Cerebellar nuclear complex (tissue), 1 donor: Measurements from ENCODE around the gene PSEN2.
"Not testable (repeated sequence)": the region's sequence is repeated elsewhere in the genome, so short reads cannot be mapped to it uniquely, and the experiment has no call there.

Source experiments
- DNase-seq, 2 experiments: peaks; one replicate each; lab custom pipeline; 2025; lab: John Stamatoyannopoulos, UW

Gene PSEN2

DNA sequence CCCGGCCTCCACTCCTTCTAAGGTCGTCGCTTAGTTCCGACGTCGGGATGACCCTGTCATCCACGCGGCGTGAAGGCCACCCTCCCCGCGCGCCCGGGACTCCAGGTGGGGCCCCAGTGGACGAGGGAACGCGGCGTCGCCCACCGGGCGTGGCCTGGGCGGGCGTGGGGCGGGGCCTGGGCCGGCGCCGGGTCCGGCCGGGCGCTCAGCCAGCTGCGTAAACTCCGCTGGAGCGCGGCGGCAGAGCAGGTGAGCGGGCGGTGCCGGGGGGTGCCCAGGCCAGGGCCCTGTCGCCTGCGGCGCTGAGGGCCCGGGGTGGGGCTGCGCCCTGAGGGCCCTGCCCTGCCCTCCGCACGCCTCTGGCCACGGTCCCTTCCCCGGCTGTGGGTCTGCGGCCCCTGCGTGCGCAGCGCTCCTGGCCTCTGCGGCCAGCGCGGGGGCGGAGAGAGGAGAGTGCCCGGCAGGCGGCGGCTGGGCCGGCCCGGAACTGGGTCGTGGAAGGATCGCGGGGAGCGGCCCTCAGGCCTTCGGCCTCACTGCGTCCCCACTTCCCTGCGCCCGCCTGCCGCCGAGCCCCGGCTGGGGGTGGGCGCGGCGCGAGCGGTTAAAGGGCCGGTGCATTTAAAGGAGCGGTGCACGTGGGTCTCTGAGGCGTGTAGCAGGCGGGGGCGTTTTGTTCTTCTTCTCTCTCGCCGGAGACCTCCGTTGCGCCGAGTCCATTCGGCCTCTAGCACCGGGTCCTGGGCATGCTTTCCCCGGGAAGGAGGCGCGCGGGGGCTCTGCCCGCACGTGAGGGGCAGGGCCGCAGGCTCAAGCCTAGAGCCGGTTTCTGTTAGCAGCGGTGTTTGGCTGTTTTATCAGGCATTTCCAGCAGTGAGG is at the start of gene PSEN2:
Gene PSEN2 (plus strand): TSS at position 216 of the 879 bp plus-strand sequence. CDS start 11,292 bp downstream, outside the sequence.
- no peak for DNase-seq

DNA sequence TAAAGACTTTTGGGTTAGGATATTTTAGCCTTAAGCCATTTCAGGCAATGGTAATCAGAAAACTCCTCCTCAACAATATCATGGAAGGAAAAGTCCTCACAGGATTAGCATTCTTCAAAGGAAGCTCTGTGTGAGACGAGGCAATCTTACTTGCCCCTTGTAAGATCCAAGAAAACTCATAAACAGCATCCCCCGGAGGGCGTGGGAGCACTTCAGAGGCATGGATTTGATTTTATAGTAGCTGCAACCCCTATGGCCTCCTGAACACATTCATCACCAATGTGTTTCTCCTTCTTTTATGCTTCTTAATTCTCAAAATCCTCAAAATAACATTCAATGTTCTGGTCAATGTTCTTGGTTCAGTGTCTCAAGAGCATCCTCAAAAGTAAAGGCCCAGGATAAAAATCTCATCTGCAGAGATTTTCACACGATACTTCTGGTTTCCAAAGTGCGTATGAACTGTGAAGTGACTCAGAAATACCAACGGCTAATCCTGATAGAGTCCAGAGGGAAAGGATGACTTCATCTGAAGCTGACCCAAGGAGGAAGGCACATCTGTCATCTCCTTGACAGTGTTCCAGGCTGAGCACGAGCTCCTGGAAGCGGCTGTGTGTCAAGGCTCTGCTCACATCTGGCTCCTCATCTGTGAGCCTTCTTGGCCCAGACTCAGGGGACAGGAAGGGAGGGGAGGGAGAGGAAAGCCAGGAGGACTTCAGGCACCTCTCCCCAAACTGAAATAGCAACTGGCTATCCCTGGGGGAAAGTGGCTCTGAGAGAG is 49.3 kb upstream of the PSEN2 start:
- no peak for DNase-seq

DNA sequence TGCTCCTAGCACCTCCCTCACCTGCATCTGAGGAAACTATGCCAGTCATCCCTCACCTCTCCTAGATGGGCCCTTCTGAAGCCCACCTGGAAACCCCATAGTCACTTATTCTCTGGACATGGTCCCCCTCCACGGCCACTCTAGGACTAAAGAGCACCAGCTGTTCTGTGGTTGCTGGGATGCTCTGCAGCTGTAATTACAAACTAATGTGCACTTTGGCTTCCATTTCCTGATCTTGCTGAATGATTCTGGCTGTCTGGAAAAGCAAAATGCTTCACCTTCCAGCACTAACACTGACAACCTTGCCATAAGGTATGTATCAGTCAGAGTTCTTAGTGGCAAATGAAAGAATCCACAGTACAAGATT is 48.7 kb upstream of the PSEN2 start:
- DNase-seq = no peak

DNA sequence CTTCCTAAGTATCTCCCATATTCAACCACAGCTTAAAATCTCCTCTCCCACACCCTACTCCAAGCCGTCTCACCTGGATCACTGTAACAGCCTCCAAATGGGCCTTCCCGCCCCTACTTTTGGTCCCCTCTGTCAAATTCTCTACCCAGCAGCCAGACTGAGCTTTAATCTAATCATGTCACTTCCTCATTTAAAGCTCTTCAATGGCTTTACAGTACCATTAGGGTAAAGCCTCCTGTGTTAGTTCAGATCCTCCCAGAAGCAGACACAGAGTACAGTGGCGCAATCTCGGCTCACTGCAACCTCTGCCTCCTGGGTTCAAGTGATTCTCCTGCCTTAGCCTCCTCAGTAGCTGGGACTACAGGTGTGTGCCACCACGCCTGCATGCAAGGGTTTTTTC is 46.8 kb upstream of the PSEN2 start:
- no peak for DNase-seq

DNA sequence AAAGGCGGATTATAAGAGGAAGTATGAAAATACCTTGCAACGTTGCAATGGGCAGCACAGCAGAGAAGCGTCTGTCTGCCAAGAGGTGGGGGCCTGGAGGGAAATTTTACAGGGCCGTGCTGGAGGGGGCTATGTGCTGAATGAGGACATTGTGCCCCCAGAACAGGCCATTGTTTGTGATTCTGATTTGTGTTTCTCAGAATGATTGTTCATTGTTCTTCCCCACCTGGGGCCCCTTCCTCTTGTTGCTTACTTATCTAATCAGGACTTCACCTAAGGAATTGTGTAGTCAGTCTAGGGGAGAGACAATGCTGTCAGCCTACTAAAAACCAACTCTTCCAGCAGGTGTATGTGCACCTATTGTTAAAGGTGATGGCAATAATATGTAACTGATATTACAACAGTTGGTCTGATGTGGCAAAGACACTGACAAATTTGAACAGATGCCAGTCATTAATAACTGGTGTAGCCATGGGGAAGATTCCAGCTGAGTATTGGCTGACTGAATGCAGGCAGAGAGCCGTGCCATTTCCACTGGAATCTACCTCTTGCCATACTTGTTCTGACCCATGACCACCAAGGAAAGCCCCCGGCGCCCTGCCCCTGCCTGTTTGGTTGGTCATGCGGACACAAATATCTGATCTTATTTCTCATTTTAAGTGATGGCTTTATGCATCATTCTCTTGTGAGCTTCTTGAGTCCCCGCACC is 45.2 kb upstream of the PSEN2 start:
- no peak for DNase-seq

DNA sequence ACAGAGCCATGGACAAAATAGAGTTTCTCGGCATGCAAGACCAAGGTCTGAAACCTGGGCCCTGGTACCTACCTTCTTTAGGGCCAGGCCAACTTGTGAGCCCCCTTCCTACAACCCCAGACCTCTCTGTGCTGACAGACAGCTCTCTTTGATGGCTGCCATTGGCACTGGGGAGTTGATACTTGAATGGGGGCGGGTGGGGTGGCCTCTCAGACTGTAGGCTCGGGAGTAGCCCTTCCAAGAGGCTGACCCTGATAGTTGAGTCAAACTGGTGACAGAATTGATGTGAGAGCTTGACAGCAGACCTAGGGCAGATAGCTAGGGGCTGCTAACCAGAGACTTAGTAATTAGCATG is 44.7 kb upstream of the PSEN2 start:
- DNase-seq = no peak

DNA sequence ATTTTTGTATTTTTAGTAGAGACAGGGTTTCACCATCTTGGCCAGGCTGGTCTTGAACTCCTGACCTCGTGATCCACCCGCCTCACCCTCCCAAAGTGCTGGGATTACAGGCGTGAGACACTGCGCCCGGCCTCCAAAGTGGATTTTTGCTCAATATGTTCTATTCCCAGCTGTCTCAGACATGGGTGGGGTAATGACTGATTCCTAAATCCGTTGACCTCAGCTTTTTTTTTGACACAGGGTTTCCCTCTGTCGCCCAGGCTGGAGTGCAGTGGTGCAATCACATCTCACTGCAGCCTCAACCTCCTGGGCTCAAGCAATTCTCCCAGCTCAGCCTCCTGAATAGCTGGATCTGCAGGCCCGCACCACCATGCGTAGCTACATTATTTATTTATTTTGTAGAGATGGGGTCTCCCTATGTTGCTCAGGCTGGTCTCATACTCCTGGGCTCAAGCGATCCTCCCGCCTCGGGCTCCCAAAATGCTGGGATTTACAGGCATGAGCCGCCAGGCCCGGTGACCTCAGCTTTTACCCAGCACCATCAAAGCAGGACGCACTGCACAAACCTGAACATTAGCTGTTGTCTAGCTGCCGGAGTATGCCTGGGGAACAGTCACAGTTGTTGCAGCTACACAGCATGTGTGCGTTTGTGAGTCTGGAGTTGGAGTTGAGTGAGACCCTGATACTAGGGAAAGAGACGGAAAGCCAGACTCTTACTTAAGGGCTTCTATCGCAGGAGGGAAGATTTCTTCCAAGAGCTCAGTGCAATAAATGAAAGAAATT is 43.7 kb upstream of the PSEN2 start:
- DNase-seq = no peak

DNA sequence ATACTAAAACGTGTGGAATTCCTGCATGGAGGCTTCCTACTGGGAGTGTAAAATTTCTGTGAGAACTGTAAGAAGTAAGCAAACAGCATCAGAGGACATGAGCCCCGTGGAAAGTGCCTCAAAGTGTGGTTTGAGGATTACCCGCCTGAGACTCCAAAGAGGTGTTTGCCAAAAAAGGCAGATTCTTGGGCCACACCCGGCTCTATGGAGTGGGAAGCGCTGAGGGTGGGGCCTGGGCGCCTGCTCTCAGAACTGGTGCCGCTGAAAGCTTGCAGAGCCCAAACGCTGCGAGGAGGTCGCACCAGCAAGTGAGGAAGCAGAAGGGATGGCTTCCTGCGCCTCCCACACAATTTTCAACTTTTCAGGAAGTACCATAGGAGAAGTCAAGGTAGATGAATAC is 43.0 kb upstream of the PSEN2 start:
- no peak for DNase-seq

DNA sequence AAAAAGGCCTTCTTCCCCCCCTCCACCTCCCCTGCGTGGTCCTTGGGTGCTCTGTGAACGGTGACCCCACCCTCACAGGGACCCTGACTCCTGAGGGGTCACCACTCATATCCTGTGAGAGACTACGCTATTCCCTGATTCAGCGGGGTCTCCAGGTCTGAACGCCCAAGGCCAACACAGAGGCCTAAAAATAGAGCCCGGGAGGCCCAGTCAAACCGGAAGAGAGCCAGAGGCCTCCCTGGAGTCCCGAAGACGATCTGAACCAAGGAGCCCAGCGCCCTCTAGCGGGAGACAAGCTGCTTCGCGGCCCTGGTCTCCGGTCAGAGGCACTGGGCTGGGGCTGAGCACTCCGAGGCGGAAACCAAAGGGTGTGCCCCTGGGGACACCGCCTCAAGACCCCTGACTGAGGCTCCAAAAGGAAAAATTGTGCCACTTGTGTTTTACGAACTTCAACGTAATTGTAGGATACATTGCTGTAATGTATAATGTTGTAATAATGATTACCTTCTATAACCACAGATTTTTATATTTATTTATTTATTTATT is 42.4 kb upstream of the PSEN2 start:
- peak in 1 of 2 experiments; percentile 77 for DNase-seq

DNA sequence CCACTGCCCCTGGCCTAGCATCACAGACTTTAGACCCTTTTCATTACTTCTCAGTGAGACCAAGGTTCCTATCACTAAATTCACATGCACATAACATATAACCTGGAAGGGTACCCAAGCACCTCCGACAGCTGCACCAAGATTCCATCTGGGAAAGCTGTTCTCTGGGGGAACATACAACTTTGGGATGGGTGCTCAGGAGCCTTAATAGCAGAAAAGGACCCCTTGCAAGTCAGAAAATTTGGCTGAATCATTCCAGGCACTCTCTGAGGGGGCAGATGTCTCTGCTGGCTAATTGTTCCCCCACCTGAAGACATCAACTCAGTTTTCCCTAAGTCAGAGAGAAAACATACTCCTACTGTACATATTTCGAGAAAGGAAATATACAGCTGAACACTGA is 41.3 kb upstream of the PSEN2 start:
- DNase-seq = no peak

DNA sequence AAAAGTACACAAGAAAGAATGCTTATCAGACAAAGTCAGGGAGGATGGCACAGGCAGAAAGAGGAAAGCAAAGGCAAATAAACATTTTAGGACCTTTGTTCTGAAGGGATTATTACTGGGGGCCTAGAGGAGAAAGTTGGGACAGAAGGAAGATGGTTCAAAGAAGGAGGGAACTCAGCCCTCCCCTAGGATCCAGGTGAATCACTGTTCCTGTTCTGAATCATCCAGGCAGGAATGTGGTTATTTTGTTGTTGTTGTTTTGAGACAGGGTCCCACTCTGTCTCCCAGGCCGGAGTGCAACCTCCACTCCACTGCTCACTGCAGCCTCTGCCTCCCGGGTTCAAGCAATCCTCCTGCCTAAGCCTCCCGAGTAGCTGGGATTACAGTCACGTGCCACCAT is 38.5 kb upstream of the PSEN2 start:
- no peak for DNase-seq

DNA sequence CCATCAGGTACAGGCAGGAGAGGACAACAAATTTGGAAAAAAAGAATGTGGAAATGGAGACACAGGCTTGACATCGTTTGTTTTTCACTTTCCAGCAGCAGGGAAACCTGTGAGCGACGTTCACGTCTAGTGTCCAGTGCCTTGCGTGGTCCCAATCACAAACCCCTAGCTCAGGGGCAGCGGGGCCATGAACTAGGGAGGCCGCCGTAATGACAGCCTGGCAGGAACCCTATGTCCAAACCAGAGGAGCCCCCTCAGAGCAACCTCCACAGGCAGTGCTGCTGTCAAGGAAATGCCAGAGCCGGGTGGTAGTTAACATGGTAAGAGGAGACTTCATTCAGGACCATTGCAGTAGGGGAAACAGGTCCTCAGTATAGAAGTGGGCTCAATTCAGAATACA is 37.8 kb upstream of the PSEN2 start:
- no peak for DNase-seq

DNA sequence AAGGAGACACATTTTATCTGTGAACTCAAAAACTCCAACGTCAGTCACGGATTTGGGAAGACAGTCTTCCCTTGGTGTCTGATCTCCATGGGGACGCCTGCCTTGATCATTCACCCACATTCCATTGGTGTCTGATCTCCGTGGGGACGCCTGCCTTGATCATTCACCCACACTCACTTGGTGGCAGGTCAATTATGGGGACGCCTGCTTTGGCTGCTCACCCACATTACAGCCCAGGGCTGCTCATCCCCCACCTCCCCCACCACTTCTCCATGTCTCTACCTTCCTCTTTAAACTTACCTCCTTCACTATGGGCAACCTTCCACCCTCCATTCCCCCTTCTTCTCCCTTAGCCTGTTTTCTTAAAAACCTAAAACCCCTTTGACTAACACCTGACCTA is 36.2 kb upstream of the PSEN2 start:
- DNase-seq = not testable (repeated sequence)

DNA sequence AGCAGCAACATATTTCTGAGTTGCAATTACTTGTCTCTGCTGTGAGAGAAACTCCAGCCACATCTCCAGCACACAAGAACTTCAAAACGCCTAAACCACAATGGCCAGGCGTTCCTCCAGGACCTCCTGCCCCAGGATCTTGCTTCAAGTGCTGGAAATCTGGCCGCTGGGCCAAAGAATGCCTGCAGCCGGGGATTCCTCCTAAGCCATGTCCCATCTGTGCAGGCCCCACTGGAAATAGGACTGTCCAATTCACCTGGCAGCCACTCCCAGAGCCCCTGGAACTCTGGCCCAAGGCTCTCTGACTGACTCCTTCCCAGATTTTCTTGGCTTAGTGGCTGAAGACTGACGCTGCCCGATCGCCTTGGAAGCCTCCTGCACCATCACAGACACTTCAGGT is 35.0 kb upstream of the PSEN2 start:
- not testable (repeated sequence) for DNase-seq

DNA sequence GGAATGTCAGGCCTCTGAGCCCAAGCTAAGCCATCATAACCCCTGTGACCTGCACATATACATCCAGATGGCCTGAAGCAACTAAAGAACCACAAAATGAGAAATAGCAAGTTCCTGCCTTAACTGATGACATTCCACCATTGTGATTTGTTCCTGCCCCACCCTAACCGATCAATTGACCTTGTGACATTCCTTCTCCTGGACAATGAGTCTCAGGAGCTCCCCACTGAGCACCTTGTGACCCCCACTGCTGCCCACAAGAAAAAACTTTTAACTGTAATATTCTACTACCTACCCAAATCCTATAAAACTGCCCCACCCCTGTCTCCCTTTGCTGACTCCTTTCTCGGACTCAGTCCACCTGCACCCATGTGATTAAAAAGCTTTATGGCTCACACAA is 32.5 kb upstream of the PSEN2 start:
- DNase-seq = not testable (repeated sequence)

DNA sequence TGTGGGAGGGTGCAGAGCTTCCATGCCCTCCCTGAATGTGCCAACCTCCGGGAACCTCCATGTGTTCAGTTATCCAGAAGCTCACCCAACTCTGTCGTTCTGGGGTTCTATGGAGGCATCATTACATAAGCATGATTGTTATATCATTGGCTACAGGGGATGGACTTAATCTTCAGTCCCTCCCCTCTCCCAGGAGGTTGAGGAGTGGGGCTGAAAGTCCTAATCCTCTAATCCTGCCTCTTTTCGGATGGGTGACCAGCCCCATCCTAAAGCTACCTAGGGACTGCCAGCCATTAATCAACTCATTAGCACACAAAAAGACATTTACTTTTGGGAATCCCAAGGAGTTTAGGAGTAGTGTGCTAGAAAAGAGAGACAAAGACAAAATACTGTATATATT is 32.0 kb upstream of the PSEN2 start:
- DNase-seq = no peak

DNA sequence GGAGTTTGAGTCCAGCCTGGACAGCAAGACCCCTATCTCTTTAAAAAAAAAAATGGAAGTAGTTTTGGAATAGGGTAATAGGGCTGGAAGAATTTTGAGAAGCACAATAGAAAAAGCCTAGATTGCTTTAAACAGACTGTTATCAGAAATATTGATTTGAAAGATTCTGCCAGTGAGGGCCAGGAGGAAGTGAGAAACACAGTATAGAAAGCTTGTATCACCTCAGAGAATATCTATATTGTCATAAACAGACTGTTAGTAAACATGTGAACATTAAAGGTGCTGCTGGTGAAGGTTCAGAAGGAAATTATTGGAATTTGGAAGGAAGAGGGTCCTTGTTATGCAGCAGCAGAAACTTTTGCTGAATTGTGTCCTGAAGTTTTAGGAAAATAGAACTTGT is 24.8 kb upstream of the PSEN2 start:
- DNase-seq = no peak

DNA sequence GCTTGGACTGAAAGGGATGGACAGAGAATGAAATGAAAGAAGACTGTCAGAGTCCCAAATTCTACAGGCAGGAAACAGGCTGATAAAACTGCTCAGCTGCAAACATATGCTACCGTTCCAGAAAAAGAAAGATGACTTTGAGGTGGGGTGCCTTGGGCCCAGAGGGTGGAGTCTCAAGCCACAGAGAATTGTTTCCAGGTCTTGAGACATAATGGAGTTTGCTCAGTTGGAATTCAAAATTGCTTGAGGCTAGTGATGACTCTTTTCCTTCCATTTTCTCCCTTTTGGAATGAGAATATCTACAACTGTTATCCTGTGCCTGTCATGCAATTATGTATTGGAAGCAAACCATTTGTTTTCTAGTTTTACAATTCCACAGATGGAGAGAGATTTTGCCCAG is 23.6 kb upstream of the PSEN2 start:
- DNase-seq = no peak

DNA sequence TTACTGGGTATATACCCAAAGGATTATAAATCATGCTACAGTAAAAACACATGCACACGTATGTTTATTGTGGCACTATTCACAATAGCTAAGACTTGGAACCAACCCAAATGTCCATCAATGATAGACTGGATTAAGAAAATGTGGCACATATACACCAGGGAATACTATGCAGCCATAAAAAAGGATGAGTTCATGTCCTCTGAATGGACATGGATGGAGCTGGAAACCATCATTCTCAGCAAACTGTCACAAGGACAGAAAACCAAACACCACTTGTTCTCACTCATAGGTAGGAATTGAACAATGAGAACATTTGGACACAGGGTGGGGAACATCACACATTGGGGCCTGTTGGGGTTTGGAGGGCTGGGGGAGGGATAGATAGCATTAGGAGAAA is 15.9 kb upstream of the PSEN2 start:
- DNase-seq = not testable (repeated sequence)

DNA sequence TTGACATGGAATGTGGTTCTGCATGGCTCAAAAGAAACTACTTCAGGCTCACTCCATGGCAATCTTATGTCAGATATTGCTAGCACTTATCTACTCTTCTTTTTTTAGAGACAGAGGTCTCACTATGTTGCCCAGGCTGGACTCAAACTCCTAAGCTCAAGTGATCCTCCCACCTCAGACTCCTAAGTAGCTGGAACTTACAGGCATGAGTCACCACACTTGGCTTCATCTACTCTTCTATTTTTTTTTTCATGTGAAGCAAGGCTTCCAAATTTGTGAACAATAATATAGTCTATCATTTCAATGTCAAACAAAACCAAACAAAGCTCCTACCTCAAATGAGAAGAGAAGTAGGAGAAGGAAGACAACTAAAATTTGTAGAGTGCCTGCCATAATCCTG is 7.5 kb upstream of the PSEN2 start:
- DNase-seq = no peak

DNA sequence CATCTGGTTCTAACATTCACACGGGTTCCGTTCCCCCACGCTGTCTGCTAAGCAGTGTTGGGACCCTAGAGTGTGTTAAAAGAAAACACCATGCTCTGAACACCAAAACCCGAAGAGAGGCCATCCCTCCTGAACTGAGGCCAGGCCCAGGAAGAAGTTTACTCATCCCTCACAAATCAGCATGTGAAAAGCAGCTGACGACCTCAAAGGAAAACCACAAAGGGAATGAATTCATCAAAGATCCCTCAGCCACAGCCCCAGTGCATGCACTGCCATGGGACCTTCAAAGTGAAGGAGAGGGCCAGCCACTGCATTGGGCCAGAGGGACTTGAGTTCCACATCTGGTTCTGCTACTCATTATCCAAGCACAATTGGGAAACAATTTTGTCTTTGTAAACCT is 7.0 kb upstream of the PSEN2 start:
- DNase-seq = no peak

DNA sequence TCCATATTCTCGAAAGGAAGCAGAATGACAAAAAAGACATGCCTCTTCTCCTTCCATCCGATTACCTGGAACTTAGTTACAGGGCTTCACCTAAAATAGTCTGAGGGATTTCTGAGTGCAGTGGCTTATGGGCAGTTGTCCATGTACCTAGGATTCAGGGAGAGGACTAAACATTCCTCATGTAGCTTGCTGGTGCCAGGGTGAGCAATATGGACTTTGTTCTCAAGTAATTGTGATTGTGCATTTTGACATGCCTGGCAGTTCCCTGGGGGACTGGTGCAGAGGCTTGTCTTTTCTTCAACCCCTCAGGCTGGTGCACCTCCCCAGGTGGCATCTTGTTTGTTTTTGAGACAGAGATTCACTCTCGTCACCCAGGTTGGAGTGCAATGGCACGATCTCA is 6.1 kb upstream of the PSEN2 start:
- DNase-seq = no peak
